HTERT RPE-1 (cell line): ENCODE measurements around the gene PRSS50.

Experiments used
- in situ Hi-C: fragments of 300-500 bp; cut with MboI; formaldehyde crosslinking; loops from 4 replicates; pipeline ENCODE4 v1.14.3; 2020; ENCODE audit warnings: low sequenced_read_pairs

The PRSS50 gene

GRCh38 chr3:46725621-46726314, 8.1 kb upstream of the PRSS50 start:
- in situ Hi-C loops, result no loop called here

- in situ Hi-C loops, result no loop called here
Observed at GRCh38 chr3:46724424-46724823, 6.8 kb upstream of the PRSS50 start.

- in situ Hi-C loops, result no loop called here
Observed at GRCh38 chr3:46722443-46722842, 4.8 kb upstream of the PRSS50 start.

GRCh38 chr3:46721009-46721408, 3.3 kb upstream of the PRSS50 start:
- in situ Hi-C loops, result no loop called here

GRCh38 chr3:46719735-46720271, 2.1 kb upstream of the PRSS50 start:
- in situ Hi-C loops, result no loop called here

- in situ Hi-C loops, result no loop called here
Observed at GRCh38 chr3:46719044-46719565, 1.4 kb upstream of the PRSS50 start.

- in situ Hi-C loops, result no loop called here
Observed at GRCh38 chr3:46716461-46717441, 918 bp downstream of the PRSS50 start.

- in situ Hi-C loops, result no loop called here
Observed at GRCh38 chr3:46715507-46716175, 2.0 kb downstream of the PRSS50 start.

GRCh38 chr3:46714728-46715506, 2.8 kb downstream of the PRSS50 start:
- in situ Hi-C loops, result no loop called here

GRCh38 chr3:46713898-46714552, 3.6 kb downstream of the PRSS50 start:
- in situ Hi-C loops, result no loop called here

- in situ Hi-C loops, result no loop called here
Observed at GRCh38 chr3:46713050-46713897, 4.4 kb downstream of the PRSS50 start.

- in situ Hi-C loops, result no loop called here
Observed at GRCh38 chr3:46712191-46713049, 5.2 kb downstream of the PRSS50 start.

- in situ Hi-C loops, result no loop called here
Observed at GRCh38 chr3:46711760-46712159, 5.9 kb downstream of the PRSS50 start.

- in situ Hi-C loops, result no loop called here
Observed at GRCh38 chr3:46711305-46711704, 6.4 kb downstream of the PRSS50 start.

- in situ Hi-C loops, result no loop called here
Observed at GRCh38 chr3:46710671-46711295, 6.9 kb downstream of the PRSS50 start.

GRCh38 chr3:46710229-46710628, 7.4 kb downstream of the PRSS50 start:
- in situ Hi-C loops, result no loop called here

- in situ Hi-C loops, result no loop called here
Observed at GRCh38 chr3:46709721-46710120, 7.9 kb downstream of the PRSS50 start.
